Adipocyte (in vitro differentiated cells): Measurements from ENCODE around the gene SUSD6.
"Not testable (repeated sequence)": the region's sequence is repeated elsewhere in the genome, so short reads cannot be mapped to it uniquely, and the experiment has no call there.

Source experiments
- DNase-seq: peaks from one replicate; pipeline ENCODE4 v3.0.0-alpha.2; 2015; ENCODE audit warnings: low read depth
- H3K27me3 ChIP-seq: replicated peaks from 2 replicates; pipeline ENCODE4 v1.7.0; 2013; ENCODE audit warnings: mild to moderate bottlenecking, low read length, moderate library complexity; ENCODE audit not compliant: control insufficient read depth, insufficient read depth
- H3K36me3 ChIP-seq: 2 replicates; pipeline ENCODE4 v1.7.0; 2013; ENCODE audit warnings: low read length, mild to moderate bottlenecking, moderate library complexity; ENCODE audit not compliant: control insufficient read depth, insufficient read depth, severe bottlenecking
- H3K4me1 ChIP-seq: 2 replicates; pipeline ENCODE4 v1.7.0; 2013; ENCODE audit warnings: mild to moderate bottlenecking, low read length, moderate library complexity; ENCODE audit not compliant: control insufficient read depth, insufficient read depth
- H3K4me3 ChIP-seq: 2 replicates; pipeline ENCODE4 v1.7.0; 2013; ENCODE audit warnings: mild to moderate bottlenecking, low read length, moderate library complexity
- H3K9ac ChIP-seq: 2 replicates; pipeline ENCODE4 v1.7.0; 2013; ENCODE audit warnings: mild to moderate bottlenecking, low read length, moderate library complexity
- H3K9me3 ChIP-seq: 2 replicates; pipeline ENCODE4 v1.7.0; 2013; ENCODE audit warnings: mild to moderate bottlenecking, low read length, moderate library complexity; ENCODE audit not compliant: control insufficient read depth

Gene SUSD6

DNA sequence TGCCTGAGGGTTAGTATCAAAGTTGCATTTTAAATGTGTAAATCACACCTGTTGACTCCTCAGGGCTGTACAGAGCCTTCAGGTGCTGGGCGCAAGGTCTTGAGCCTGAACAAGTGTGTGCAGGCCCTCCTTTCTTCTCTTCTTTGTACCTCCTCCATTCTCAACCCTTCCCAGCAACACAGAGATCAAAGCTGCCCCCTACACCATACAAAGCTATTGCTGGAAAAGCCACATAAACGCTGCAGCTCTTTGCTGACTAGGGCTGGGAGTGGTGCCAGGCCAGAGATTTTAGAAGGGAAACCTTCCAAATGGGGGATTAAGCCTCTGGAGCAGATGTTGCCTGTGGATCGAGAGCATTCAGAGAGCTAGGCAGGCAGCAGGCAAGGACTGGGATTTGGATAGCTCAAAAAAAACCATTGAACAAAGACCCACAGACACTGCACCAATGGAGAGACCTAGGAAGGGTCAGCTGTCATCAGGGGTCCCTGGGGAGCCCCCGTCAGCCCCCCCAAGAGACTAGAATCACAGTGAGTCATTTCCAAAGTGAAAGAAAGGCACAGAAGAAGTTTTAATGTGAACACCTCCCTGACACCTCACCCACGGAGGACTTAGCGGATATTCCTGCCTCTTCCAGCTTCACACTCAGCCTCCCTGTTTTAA is 18.2 kb upstream of the SUSD6 start:
- peaks cover 13% of the 10 kb centered on the region for H3K4me1 ChIP-seq
- peak; percentile 93 for DNase-seq
- peak overlapping the region; percentile 42 for H3K9ac ChIP-seq
- peak overlapping the region; percentile 53 for H3K4me3 ChIP-seq
- no peaks in the 10 kb centered on the region for H3K27me3 ChIP-seq
- no peaks in the 10 kb centered on the region for H3K9me3 ChIP-seq
- no peaks in the 10 kb centered on the region for H3K36me3 ChIP-seq

DNA sequence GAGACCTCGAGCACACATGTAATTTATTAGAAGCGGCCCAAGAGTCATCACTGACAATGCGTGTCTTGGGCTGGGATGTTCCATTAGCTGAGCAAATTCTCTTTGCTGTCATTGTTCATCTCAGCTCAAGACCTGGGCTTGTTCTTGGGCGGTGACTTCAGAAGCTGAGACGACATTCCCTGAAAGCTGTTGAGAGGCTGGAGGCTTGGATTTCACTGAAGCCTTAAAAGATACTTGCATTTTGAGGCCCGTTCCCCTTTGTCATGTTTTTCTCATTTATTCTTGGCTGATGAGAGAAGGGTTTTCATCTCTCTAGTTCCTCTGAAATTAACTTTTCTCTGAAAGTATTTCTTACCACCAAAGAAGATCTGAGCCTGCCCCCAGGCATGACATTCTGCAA is 16.6 kb upstream of the SUSD6 start:
- Histone ChIP-seq H3K9me3 (no peaks in the 10 kb centered on the region), H3K9ac (no peak overlapping the region), H3K36me3 (no peaks in the 10 kb centered on the region), H3K4me3 (no peak overlapping the region), H3K27me3 (no peaks in the 10 kb centered on the region), H3K4me1 (peaks cover 13% of the 10 kb centered on the region)
- DNase-seq, result peak; percentile 50

DNA sequence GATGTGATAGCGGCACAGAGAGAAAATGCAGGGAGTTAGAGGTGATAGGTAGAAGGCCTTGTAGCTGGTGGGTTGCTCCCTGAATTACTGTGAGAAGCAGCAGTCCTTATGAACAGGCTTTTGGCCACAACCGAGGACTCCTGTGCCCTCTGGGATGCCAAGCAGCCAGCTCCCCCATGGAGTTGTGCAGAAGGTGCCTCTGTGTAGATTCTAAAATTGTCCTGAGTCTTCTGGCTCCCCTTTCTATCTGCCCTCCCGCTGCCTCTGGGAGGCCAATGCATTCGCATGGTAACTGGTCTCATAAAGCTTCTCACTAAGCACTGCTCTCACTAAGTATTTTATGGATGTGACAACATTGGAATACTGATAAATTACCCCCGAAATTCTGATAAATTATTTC is 16.1 kb upstream of the SUSD6 start:
- DNase-seq, result no peak
- Histone ChIP-seq H3K36me3 (no peaks in the 10 kb centered on the region), H3K9ac (no peak overlapping the region), H3K4me1 (peaks cover 13% of the 10 kb centered on the region), H3K27me3 (no peaks in the 10 kb centered on the region), H3K4me3 (no peak overlapping the region), H3K9me3 (no peaks in the 10 kb centered on the region)

DNA sequence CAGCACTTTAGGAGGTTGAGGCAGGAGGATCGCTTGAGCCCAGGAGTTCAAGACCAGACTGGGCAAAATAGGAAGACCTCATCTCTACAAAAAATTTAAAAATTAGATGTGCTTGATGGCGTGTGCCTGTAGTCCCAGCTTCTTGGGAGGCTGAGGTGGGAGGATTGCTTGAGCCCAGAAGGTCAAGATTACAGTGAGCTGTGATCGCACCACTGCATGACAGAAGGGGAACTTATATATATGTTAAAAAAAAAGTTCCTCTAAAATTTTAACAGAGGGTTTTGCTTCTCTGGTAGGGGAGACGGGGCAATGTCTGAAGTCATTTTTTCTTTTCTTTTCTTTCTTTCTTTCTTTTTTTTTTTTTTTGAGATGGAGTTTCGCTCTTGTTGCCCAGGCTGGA is 12.0 kb upstream of the SUSD6 start:
- not testable (repeated sequence) for H3K4me3 ChIP-seq, H3K27me3 ChIP-seq, H3K9me3 ChIP-seq, H3K4me1 ChIP-seq, DNase-seq, H3K9ac ChIP-seq, H3K36me3 ChIP-seq

DNA sequence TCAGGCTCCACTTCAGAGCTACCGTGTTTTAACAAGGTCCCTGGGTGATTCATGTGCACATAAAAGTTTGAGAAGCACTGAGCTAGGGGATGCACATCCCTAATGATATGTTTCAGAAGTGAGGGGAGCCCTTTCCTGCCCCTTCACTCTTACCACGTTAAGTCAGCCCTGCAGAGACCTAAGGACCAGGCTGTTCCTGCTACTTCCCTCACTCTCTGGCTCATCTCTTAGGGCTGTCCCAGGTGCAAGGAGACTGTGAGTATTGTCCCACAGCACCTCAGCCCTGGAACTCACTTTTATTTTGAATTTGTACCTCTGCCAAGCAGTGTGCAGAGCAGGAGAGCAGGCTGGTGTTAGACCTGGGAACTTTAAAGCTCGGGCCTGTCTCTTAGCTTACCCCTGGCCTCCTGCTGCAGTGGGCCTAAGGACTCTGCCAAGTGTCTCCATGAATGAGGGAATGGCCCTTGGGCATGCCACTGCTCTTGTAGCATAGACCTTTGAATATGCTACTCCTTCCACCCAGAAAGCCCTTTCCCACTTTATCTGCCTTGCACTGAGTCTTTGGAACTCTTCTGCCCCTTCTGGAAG is 11.0 kb upstream of the SUSD6 start:
- Histone ChIP-seq H3K4me3 (no peak overlapping the region), H3K36me3 (no peaks in the 10 kb centered on the region), H3K4me1 (no peaks in the 10 kb centered on the region), H3K9ac (no peak overlapping the region), H3K9me3 (no peaks in the 10 kb centered on the region), H3K27me3 (no peaks in the 10 kb centered on the region)
- no peak for DNase-seq

DNA sequence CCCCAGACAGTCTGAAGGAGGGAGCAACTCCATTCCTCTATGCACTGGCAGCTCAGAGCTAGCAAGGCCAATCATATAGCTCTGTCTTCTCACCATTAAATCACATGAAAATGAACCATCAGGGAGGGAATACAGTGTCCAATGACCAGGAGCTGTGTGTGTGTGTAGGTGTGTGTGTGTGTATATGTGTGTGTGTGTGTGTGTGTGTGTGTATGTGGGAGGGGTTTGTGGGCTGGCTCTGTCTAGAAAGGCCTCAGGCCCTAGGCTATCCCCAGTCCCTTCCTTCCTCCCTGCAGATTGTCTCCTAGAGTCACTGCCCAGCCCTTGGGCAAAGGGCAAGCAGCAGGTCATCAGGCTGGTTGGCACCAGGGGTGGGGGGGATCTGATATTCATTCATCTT is 5.7 kb upstream of the SUSD6 start:
- DNase-seq, result no peak
- Histone ChIP-seq H3K9ac (no peak overlapping the region), H3K9me3 (no peaks in the 10 kb centered on the region), H3K36me3 (no peaks in the 10 kb centered on the region), H3K27me3 (no peaks in the 10 kb centered on the region), H3K4me1 (peaks cover 33% of the 10 kb centered on the region), H3K4me3 (no peak overlapping the region)

DNA sequence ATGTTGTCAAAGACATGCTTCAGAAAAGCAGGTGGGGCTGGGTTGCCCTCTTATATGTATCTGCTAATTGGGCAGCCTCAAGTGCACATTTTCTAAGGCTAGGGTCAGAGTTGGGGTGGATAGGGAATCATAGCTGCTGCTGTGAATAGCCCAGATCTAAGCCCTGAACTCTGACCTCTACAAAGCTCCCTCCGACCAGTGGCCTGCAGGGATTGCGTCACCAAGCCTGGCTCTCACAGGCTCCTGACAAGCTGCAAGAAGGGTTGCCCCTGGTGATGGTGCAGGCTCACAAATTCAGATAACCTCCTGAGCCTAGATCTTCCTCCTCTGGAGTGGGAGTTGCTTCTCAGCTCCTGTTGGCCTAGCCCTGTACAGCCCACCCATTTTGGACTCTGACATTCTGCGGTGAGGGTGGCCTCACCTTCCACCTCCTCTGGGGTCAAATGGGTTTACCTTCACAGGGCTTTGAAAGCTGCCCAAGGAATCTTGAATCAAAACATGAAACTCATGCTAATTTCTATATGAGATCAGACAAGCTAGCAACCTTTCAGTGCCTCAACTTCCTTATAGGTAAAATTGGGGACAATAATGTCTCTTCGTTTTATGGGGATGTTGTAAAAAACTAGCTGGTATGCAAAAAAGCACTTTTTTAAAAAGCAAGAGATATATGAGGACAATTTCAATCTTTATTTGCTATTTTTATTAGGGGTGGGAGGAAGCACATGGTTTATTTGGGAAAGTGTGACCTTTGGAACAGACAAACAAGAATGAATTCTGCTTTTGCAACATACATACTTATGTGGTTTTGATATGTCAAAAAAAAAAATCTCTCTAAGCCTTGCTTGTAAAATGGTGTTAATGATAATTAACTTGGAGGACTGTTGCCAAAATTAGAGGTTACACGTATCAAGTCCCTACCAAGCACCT is 4.9 kb upstream of the SUSD6 start:
- no peaks in the 10 kb centered on the region for H3K27me3 ChIP-seq
- H3K4me1 ChIP-seq, result peaks cover 34% of the 10 kb centered on the region
- peak; percentile 28 for DNase-seq
- peak overlapping the region; percentile 24 for H3K9ac ChIP-seq
- no peaks in the 10 kb centered on the region for H3K9me3 ChIP-seq
- H3K4me3 ChIP-seq, result no peak overlapping the region
- no peaks in the 10 kb centered on the region for H3K36me3 ChIP-seq

DNA sequence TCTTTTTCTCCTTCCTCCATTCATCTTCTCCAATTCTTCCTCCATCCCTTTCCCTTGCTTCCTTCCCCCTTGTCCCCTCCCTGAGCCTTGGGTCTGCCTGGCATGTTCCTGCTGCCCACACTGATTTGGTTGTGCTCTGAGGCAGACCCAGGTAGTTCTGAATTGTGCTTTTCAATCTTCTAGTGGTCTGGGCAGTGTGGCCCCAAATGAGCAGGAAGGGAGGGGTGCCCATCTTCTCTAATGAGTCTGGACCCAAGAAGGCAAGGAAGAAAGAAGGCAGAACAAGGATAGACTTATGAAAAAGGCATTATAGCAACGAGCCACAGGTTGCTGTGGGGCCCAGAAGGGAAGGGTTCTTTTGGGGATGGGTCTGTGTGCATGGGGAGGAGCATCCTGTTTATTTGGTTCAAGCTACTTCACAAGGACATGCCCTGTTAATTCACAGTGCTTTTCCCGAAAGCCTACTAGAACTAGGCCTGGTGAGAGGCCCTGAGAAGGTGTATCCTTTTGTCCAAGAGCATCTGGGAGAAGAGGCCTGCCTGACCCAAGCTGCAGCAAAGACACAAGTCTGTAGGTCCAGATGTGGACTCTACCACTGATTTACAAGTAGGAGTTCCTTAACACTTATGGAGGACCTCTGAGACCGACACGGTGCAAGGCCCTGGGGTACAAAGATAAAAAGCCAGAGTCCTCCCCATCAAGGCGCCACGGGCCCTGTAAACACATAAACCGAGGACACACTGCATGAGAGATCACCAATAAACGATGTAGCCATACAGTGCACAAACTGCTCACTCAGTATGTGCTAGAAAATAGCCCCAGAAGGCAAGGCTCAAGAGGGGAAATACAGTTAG is 1.1 kb upstream of the SUSD6 start:
- DNase-seq, result peak; percentile 42
- peak overlapping the region; percentile 82 for H3K9ac ChIP-seq
- H3K9me3 ChIP-seq, result no peaks in the 10 kb centered on the region
- peaks cover 59% of the 10 kb centered on the region for H3K4me1 ChIP-seq
- no peaks in the 10 kb centered on the region for H3K27me3 ChIP-seq
- no peaks in the 10 kb centered on the region for H3K36me3 ChIP-seq
- peak overlapping the region; percentile 81 for H3K4me3 ChIP-seq

DNA sequence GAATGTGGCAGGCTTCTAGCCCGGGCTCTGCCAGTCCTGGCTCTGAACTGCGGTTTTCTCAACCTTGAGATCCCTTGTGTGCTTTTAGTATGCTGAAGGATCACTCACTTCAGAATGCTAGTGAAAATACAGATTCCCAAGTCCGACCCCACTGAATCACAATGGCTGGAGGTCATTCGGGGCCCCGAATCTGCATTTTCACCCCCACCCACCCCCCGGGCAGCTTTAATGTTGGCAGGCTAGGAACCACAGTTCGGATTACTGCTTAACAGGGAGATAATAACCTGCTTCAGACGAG is 573 bp upstream of the SUSD6 start:
- Histone ChIP-seq H3K36me3 (no peaks in the 10 kb centered on the region), H3K4me3 (peak overlapping the region; percentile 81), H3K27me3 (no peaks in the 10 kb centered on the region), H3K9ac (peak overlapping the region; percentile 82), H3K9me3 (no peaks in the 10 kb centered on the region), H3K4me1 (peaks cover 61% of the 10 kb centered on the region)
- peak; percentile 57 for DNase-seq

DNA sequence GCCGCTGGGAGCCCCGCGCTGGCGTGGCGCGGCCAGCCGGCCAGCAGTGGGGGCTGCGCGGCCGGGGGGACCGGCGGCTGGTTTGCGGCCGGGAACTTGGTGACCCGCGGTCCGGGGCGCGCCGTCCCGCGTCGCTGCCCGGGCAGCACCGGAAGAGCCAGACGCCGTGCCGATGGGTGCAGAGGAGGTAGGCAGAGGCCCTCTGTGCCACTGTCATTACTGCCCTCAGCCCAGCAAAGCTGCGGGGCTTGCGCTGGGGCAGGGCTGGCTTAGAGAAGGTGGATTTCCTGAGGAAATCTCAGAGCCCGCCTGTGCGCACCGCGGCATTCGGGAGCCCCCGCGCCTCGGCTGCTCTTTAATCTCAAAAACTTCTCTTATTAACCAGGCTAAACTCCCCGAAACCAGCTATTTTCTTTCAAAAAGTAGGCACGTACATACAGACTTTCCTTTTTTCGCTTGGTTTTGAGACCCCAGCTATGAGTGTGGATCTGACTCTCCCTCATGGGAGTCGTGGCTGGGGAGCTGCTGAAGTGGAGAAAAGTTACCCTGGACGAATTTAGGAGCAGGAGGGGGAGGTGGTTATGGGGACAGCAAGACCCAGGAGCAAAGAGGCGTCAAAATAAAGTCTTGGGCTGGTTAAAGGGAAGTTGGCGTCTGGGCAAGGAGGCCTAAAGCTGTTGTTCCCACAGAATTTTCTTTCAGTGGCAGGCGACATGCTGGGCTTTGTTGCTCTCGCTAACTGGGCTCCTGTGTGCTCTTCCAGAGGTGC is 802 bp downstream of the SUSD6 start:
- H3K4me1 ChIP-seq, result peaks cover 61% of the 10 kb centered on the region
- no peaks in the 10 kb centered on the region for H3K9me3 ChIP-seq

More for the DNA sequence above, 802 bp downstream of the SUSD6 start:
- peak; percentile 71 for DNase-seq
- peak overlapping the region; percentile 94 for H3K9ac ChIP-seq
- no peaks in the 10 kb centered on the region for H3K27me3 ChIP-seq
- H3K36me3 ChIP-seq, result no peaks in the 10 kb centered on the region
- peak overlapping the region; percentile 94 for H3K4me3 ChIP-seq
